T-helper 17 cell (primary cell): ENCODE results near the gene KIF17. TPM values are rescaled to one million over a fixed set of nuclear protein-coding genes. Genes with fewer than 3 reads are reported as not detected.

Experiments
- ATAC-seq: fragments of 150-1000 bp; cut with Tn5 transposase; 2 replicates; pipeline ENCODE4 v1.10.0; 2021; ENCODE audit warnings: mild to moderate bottlenecking, moderate library complexity
- DNase-seq, 3 donors: peaks; one replicate each; pipeline versions ENCODE4 v3.0.0 to v3.0.0-alpha.2; 2020 to 2021
- H3K9me3 ChIP-seq: one replicate; pipeline ENCODE4 v1.7.0; 2013; ENCODE audit warnings: low read length, mild to moderate bottlenecking; ENCODE audit not compliant: control insufficient read depth, poor library complexity, severe bottlenecking
- H3K27ac Mint-ChIP-seq: one replicate; pipeline ENCODE4 v1.8.0; 2022; ENCODE audit warnings: mild to moderate bottlenecking, moderate library complexity, mixed read lengths
- H3K27me3 Mint-ChIP-seq: one replicate; pipeline ENCODE4 v1.8.0; 2022; ENCODE audit warnings: mixed read lengths
- H3K36me3 Mint-ChIP-seq: one replicate; pipeline ENCODE4 v1.8.0; 2022; ENCODE audit warnings: low read depth, mixed read lengths
- H3K4me1 Mint-ChIP-seq: one replicate; pipeline ENCODE4 v1.8.0; 2022; ENCODE audit warnings: mild to moderate bottlenecking, mixed read lengths
- H3K4me3 Mint-ChIP-seq: one replicate; pipeline ENCODE4 v1.8.0; 2022; ENCODE audit warnings: mild to moderate bottlenecking, moderate library complexity, mixed read lengths
- total RNA-seq, 4 donors: library from RNA in 2 of 4; stranded (reverse) in 2 of 4; gene quantifications; one replicate each; pipeline ENCODE4 v1.2.3 and lab custom pipeline; 2022 to 2026

The KIF17 gene
- total RNA-seq, 2 donors from 2014 or later: 0.42 TPM; not detected in 1

- DNase-seq (no peak), ATAC-seq (no peak)
- no peak overlapping the region for H3K27ac Mint-ChIP-seq
- H3K4me1 Mint-ChIP-seq: no peaks in the 10 kb centered on the region
- no peaks in the 10 kb centered on the region for H3K36me3 Mint-ChIP-seq
- H3K4me3 Mint-ChIP-seq: no peak overlapping the region
- H3K27me3 Mint-ChIP-seq: no peaks in the 10 kb centered on the region
- H3K9me3 ChIP-seq: no peaks in the 10 kb centered on the region
These were observed 92.4 kb downstream of the KIF17 start for GRCh38 chr1:20625176-20626097.

- Mint-ChIP-seq H3K27me3 (peaks cover 3% of the 10 kb centered on the region), H3K4me1 (no peaks in the 10 kb centered on the region), H3K36me3 (no peaks in the 10 kb centered on the region), H3K4me3 (no peak overlapping the region), H3K27ac (no peak overlapping the region)
- H3K9me3 ChIP-seq: no peaks in the 10 kb centered on the region
- ATAC-seq (no peak), DNase-seq (no peak)
These were observed 93.1 kb downstream of the KIF17 start for GRCh38 chr1:20624709-20625108.

- H3K27ac Mint-ChIP-seq: no peak overlapping the region
- H3K4me3 Mint-ChIP-seq: no peak overlapping the region
- H3K36me3 Mint-ChIP-seq: no peaks in the 10 kb centered on the region
- peaks cover 33% of the 10 kb centered on the region for H3K27me3 Mint-ChIP-seq
- DNase-seq (no peak), ATAC-seq (no peak)
- H3K4me1 Mint-ChIP-seq: peaks cover 3% of the 10 kb centered on the region
- H3K9me3 ChIP-seq: no peaks in the 10 kb centered on the region
These were observed 96.8 kb downstream of the KIF17 start for GRCh38 chr1:20621012-20621411.

GRCh38 chr1:20619999-20620398 is 97.8 kb downstream of the KIF17 start:
- H3K27ac Mint-ChIP-seq: no peak overlapping the region
- H3K4me3 Mint-ChIP-seq: no peak overlapping the region
- no peak for DNase-seq
- H3K4me1 Mint-ChIP-seq: peaks cover 3% of the 10 kb centered on the region
- H3K36me3 Mint-ChIP-seq: no peaks in the 10 kb centered on the region
- ATAC-seq: no peak
- H3K9me3 ChIP-seq: no peaks in the 10 kb centered on the region
- peaks cover 33% of the 10 kb centered on the region for H3K27me3 Mint-ChIP-seq

GRCh38 chr1:20618550-20618949 is 99.3 kb downstream of the KIF17 start:
- Mint-ChIP-seq H3K4me1 (peaks cover 3% of the 10 kb centered on the region), H3K27me3 (peaks cover 42% of the 10 kb centered on the region), H3K36me3 (no peaks in the 10 kb centered on the region), H3K4me3 (no peak overlapping the region), H3K27ac (no peak overlapping the region)
- DNase-seq (no peak), ATAC-seq (no peak)
- no peaks in the 10 kb centered on the region for H3K9me3 ChIP-seq

GRCh38 chr1:20616847-20617487 is 100.8 kb downstream of the KIF17 start:
- H3K9me3 ChIP-seq: no peaks in the 10 kb centered on the region
- Mint-ChIP-seq H3K4me3 (no peak overlapping the region), H3K27me3 (peaks cover 47% of the 10 kb centered on the region), H3K36me3 (no peaks in the 10 kb centered on the region), H3K4me1 (peaks cover 3% of the 10 kb centered on the region), H3K27ac (no peak overlapping the region)
- ATAC-seq: no peak
- no peak for DNase-seq

GRCh38 chr1:20615946-20616846 is 101.6 kb downstream of the KIF17 start:
- DNase-seq: no peak
- peaks cover 49% of the 10 kb centered on the region for H3K27me3 Mint-ChIP-seq
- H3K36me3 Mint-ChIP-seq: no peaks in the 10 kb centered on the region
- H3K4me3 Mint-ChIP-seq: no peak overlapping the region
- ATAC-seq: no peak
- H3K27ac Mint-ChIP-seq: no peak overlapping the region
- no peaks in the 10 kb centered on the region for H3K9me3 ChIP-seq
- peaks cover 3% of the 10 kb centered on the region for H3K4me1 Mint-ChIP-seq

GRCh38 chr1:20614131-20614579 is 103.7 kb downstream of the KIF17 start:
- peaks cover 41% of the 10 kb centered on the region for H3K27me3 Mint-ChIP-seq
- no peaks in the 10 kb centered on the region for H3K36me3 Mint-ChIP-seq
- DNase-seq (no peak), ATAC-seq (no peak)
- H3K4me1 Mint-ChIP-seq: peaks cover 3% of the 10 kb centered on the region
- H3K27ac Mint-ChIP-seq: no peak overlapping the region
- H3K9me3 ChIP-seq: no peaks in the 10 kb centered on the region
- H3K4me3 Mint-ChIP-seq: no peak overlapping the region

Other genes starting within 250 kb of the KIF17 start
- gene CAMK2N1, start 231.8 kb downstream of the KIF17 start, total RNA-seq: 1 to 10 TPM; 5.3 to 6.3 TPM
- 10 to 100 TPM; 14.7 to 21.8 TPM for gene MUL1, start 209.9 kb downstream of the KIF17 start, total RNA-seq
- gene FAM43B, start 165.4 kb downstream of the KIF17 start, total RNA-seq: not detected
- gene CDA, start 128.9 kb downstream of the KIF17 start, total RNA-seq: 1 to 10 TPM in 1 of 2 donors, not detected in 1; 1.1 TPM
- gene PINK1, start 84.5 kb downstream of the KIF17 start, total RNA-seq: 1 to 10 TPM; 9.6 to 9.8 TPM
- 100 to 1,000 TPM; 104 to 112 TPM for gene DDOST, start 56.6 kb downstream of the KIF17 start, total RNA-seq
- gene SH2D5, start 14.7 kb upstream of the KIF17 start, total RNA-seq: not detected
- gene HP1BP3, start 69.3 kb upstream of the KIF17 start, total RNA-seq: 100 to 1,000 TPM; 210 to 230 TPM